PC-9 (cell line): Measurements from ENCODE around the gene PALLD.

Experiments
- CTCF ChIP-seq: fragments of 200-600 bp; sonication (generic); conservative IDR thresholded peaks from 2 replicates; pipeline ENCODE4 v1.6.1; 2017; ENCODE audit warnings: mixed run types, antibody characterized with exemption, mild to moderate bottlenecking, moderate library complexity
- EZH2 ChIP-seq: fragments of 200-600 bp; sonication (generic); IDR thresholded peaks from 2 replicates; pipeline ENCODE4 v1.8.0; 2017; ENCODE audit warnings: antibody characterized with exemption, low read depth

- TF ChIP-seq CTCF = no peak
- no peak for TF ChIP-seq EZH2
Observed at GRCh38 chr4:168849997-168850396, 353.1 kb downstream of the PALLD start.
